Calu3 (cell line): Measurements from ENCODE around the gene OTOG. TPM values are rescaled to one million over a fixed set of nuclear protein-coding genes. Genes with fewer than 3 reads are reported as not detected.

Experiments
- BruUV-seq: library from RNA; stranded (reverse); fragments of 400-500 nt; replicated peaks from 2 replicates; lab custom pipeline; 2021; lab: Mats Ljungman, UMichigan
- CTCF ChIA-PET: fragments of 300-600 bp; sonication (Branson Sonifier 250); formaldehyde crosslinking; loops from one replicate; lab custom pipeline; 2022; ENCODE audit warnings: antibody characterized with exemption; lab: Charles Lee
- DNase-seq: peaks from one replicate; pipeline ENCODE4 v3.0.0; 2022
- H3K27ac Mint-ChIP-seq: one replicate; pipeline ENCODE4 v1.8.0; 2022; ENCODE audit warnings: mixed read lengths; ENCODE audit not compliant: unreplicated experiment
- H3K27me3 Mint-ChIP-seq: one replicate; pipeline ENCODE4 v1.8.0; 2022; ENCODE audit warnings: mixed read lengths; ENCODE audit not compliant: unreplicated experiment
- H3K36me3 Mint-ChIP-seq: one replicate; pipeline ENCODE4 v1.8.0; 2022; ENCODE audit warnings: mild to moderate bottlenecking, moderate library complexity, mixed read lengths; ENCODE audit not compliant: insufficient read depth, unreplicated experiment
- H3K4me1 Mint-ChIP-seq: one replicate; pipeline ENCODE4 v1.8.0; 2022; ENCODE audit warnings: mild to moderate bottlenecking, low read depth, mixed read lengths; ENCODE audit not compliant: unreplicated experiment
- H3K4me3 Mint-ChIP-seq: one replicate; pipeline ENCODE4 v1.8.0; 2022; ENCODE audit warnings: mild to moderate bottlenecking, low read depth, moderate library complexity, mixed read lengths; ENCODE audit not compliant: unreplicated experiment
- H3K9me3 Mint-ChIP-seq: one replicate; pipeline ENCODE4 v1.8.0; 2022; ENCODE audit warnings: low read depth, mixed read lengths; ENCODE audit not compliant: unreplicated experiment
- intact Hi-C: fragments of 100-400 bp; cut with micrococcal nuclease; formaldehyde crosslinking; loops from one replicate; pipeline ENCODE4 v1.10.0; 2022; ENCODE audit not compliant: unreplicated experiment
- total RNA-seq: library from RNA; stranded (reverse); gene quantifications from 2 replicates; pipeline ENCODE4 v1.2.3, GENCODE V29; 2022
- TF ChIP-seq, protein P1 (sequence below): fragments of 200-600 bp; IDR thresholded peaks from one replicate; pipeline ENCODE4 v1.8.0; 2022; ENCODE audit warnings: antibody characterized with exemption; ENCODE audit not compliant: unreplicated experiment

OTOG gene
- total RNA-seq, 1 experiment from 2014 or later = not detected

DNA sequence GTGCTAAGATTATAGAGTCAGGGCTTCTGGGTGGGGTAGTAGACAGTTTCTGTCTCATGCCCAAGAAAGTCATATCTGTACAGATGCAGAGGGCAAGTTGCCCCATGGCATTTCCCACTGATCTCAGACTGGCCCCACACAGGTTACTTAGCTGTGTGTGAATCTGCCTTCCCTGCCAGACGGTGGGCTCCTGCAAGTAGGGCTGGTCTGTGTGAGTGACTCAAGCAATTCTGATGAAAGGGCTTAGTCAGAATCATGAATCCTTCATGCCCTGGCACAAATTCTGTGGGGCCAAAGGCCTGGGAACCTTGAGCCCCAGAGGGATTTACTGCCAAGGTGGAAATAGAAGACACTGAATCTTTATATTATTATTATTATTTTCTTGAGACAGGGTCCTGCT lies 33.2 kb upstream of the OTOG start:
- peaks cover 3% of the 10 kb centered on the region for H3K4me1 Mint-ChIP-seq
- H3K27me3 Mint-ChIP-seq = no peaks in the 10 kb centered on the region
- no peak overlapping the region for H3K27ac Mint-ChIP-seq
- H3K36me3 Mint-ChIP-seq = no peaks in the 10 kb centered on the region
- DNase-seq = no peak
- no TSS peak for BruUV-seq
- TF ChIP-seq, protein P1, sequence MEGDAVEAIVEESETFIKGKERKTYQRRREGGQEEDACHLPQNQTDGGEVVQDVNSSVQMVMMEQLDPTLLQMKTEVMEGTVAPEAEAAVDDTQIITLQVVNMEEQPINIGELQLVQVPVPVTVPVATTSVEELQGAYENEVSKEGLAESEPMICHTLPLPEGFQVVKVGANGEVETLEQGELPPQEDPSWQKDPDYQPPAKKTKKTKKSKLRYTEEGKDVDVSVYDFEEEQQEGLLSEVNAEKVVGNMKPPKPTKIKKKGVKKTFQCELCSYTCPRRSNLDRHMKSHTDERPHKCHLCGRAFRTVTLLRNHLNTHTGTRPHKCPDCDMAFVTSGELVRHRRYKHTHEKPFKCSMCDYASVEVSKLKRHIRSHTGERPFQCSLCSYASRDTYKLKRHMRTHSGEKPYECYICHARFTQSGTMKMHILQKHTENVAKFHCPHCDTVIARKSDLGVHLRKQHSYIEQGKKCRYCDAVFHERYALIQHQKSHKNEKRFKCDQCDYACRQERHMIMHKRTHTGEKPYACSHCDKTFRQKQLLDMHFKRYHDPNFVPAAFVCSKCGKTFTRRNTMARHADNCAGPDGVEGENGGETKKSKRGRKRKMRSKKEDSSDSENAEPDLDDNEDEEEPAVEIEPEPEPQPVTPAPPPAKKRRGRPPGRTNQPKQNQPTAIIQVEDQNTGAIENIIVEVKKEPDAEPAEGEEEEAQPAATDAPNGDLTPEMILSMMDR = no peak
- H3K4me3 Mint-ChIP-seq = no peak overlapping the region
- intact Hi-C loops = no loop called here
- H3K9me3 Mint-ChIP-seq = no peaks in the 10 kb centered on the region
- CTCF ChIA-PET = interaction anchor here (0.7 kb wide), 1 partner anchor 50 kb away, joined by 3 read pairs; no protein-coding TSS in a partner anchor

DNA sequence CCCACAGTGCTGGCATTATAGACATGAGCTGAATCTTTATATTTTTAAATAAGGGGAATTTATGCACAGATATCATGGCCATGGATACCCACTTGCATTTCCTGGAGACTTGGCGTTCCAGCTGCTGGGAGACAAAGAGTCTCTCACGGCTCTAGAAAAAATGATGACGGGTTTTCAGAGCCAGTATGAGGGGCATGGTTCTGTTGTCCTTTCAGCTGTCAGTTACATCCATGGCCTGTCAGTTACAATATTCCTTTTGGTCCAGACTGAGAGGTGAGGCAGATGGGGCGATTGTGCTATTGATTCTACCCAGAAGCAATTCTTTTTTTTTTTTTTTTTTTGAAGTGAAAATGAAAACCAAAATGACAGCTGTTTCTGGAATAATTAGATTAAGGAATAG lies 32.6 kb upstream of the OTOG start:
- TF ChIP-seq, protein P1 = no peak
- no TSS peak for BruUV-seq
- Mint-ChIP-seq H3K4me1 (no peaks in the 10 kb centered on the region), H3K36me3 (no peaks in the 10 kb centered on the region), H3K9me3 (no peaks in the 10 kb centered on the region), H3K27me3 (no peaks in the 10 kb centered on the region), H3K4me3 (no peak overlapping the region), H3K27ac (no peak overlapping the region)
- intact Hi-C loops = no loop called here
- DNase-seq = no peak
- CTCF ChIA-PET = interaction anchor here (0.7 kb wide), 1 partner anchor 49 kb away, joined by 3 read pairs; no protein-coding TSS in a partner anchor

DNA sequence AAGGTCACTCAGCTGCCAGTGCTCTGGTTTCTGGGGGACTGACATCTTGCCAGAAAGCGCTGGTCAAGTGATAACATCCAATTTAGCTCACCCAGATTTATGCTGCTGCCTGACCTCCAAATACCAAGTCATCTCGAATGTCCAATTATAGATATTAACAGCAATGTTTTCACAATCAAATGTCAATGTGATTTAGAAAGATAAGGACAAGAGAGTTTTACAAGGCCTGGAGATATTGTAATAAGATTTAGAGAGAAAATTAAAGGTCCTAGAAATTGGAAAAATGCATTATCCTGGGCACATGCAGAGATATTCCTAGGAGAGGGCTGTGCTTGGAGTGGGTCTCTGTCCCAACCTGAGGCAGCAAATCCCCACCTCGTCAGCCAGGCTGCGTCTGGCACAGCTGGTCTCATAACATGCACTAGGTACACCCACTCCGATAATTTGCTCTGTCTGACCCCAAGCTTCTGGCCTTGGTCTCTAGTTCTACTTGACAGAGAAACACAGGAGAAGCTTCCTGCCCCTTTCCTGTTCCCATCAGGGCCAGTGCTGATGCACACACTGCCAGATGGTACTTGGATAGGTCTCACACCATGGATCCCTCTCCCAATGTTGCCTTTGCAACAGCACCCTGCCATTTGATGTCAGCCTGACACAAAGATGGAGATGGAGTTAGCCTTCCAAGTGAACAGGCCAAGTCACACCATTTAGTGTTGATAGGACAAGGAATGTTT lies 31.4 kb upstream of the OTOG start:
- H3K27me3 Mint-ChIP-seq = no peaks in the 10 kb centered on the region

DNA sequence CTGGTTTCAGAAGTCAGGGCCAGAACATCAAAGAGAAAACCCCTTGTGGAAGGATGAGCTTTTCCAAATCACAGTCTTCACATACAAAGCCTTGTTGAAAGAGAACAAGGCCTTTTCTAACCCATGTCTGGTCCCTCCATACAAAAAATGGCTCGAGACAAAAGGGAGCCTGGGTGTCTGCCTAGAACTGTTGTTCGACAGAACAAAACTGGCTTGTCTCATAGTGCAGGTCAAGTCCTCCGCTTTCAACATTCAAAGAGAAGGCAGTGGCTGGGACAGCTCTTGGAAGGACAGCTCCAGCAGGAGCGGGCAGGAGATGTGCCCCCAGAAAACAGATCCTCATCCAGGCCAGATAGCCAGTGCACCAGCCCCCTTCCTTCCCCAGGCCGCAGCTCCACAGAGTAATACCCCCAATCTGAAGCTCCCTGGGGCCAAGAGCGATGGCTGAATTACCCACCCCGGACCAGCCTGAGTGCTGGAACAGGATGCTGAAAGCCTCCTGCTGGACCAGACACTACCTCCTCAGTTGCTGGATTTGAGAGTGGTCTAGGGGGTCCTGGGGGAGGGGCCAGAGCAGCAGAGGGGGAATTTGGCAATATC lies 30.4 kb upstream of the OTOG start:
- H3K27ac Mint-ChIP-seq = no peak overlapping the region
- no peaks in the 10 kb centered on the region for H3K9me3 Mint-ChIP-seq
- no peaks in the 10 kb centered on the region for H3K4me1 Mint-ChIP-seq
- TF ChIP-seq, protein P1 = no peak
- intact Hi-C loops = no loop called here
- no peak overlapping the region for H3K4me3 Mint-ChIP-seq
- BruUV-seq = no TSS peak
- CTCF ChIA-PET = no interaction called here
- no peak for DNase-seq
- no peaks in the 10 kb centered on the region for H3K36me3 Mint-ChIP-seq
- no peaks in the 10 kb centered on the region for H3K27me3 Mint-ChIP-seq

More for the DNA sequence above, 31.4 kb upstream of the OTOG start:
- H3K36me3 Mint-ChIP-seq = no peaks in the 10 kb centered on the region
- H3K4me1 Mint-ChIP-seq = no peaks in the 10 kb centered on the region
- no TSS peak for BruUV-seq
- H3K27ac Mint-ChIP-seq = no peak overlapping the region
- intact Hi-C loops = no loop called here
- H3K9me3 Mint-ChIP-seq = no peaks in the 10 kb centered on the region
- TF ChIP-seq, protein P1 = no peak
- DNase-seq = no peak
- H3K4me3 Mint-ChIP-seq = no peak overlapping the region
- CTCF ChIA-PET = no interaction called here
